CD14-positive monocyte (primary cell): ENCODE measurements around the gene TIMMDC1. TPM values are rescaled to one million over a fixed set of nuclear protein-coding genes. Genes with fewer than 3 reads are reported as not detected.

ENCODE experiments used
- DNase-seq, 3 donors: peaks; one replicate each; pipeline ENCODE4 v3.0.0-alpha.2; 2011 to 2022
- H2AFZ ChIP-seq: 2 replicates; pipeline ENCODE4 v1.6.0; 2012; ENCODE audit warnings: mild to moderate bottlenecking, low read depth, low read length, inconsistent platforms; ENCODE audit not compliant: insufficient read depth, poor library complexity, severe bottlenecking
- H3K27ac ChIP-seq, 2 donors: 1 replicate in 1 of 2; 2 replicates in 1 of 2; pipeline ENCODE4 v1.5.1; 2012 to 2013; ENCODE audit warnings: low read length in 2 of 2, control low read depth in 1 of 2, inconsistent platforms in 1 of 2, low read depth in 1 of 2, mild to moderate bottlenecking in 1 of 2
- H3K27me3 ChIP-seq, 2 donors: one replicate each; pipeline versions ENCODE4 v1.6.0 to v1.6.1; 2011 to 2013; ENCODE audit warnings: low read length in 2 of 2; ENCODE audit not compliant: control insufficient read depth in 2 of 2, insufficient read depth in 2 of 2
- H3K36me3 ChIP-seq, 2 donors: replicated peaks in 1 of 2; 1 replicate in 1 of 2; 2 replicates in 1 of 2; pipeline versions ENCODE4 v1.5.1 to v1.6.1; 2012 to 2013; ENCODE audit warnings: low read length in 2 of 2, control low read depth in 1 of 2, inconsistent platforms in 1 of 2, mild to moderate bottlenecking in 1 of 2; ENCODE audit not compliant: insufficient read depth in 2 of 2, control insufficient read depth in 1 of 2
- H3K4me1 ChIP-seq, 2 donors: 1 replicate in 1 of 2; 2 replicates in 1 of 2; pipeline versions ENCODE4 v1.5.1 to v1.6.1; 2012 to 2013; ENCODE audit warnings: low read length in 2 of 2, control low read depth in 1 of 2, inconsistent platforms in 1 of 2, mild to moderate bottlenecking in 1 of 2, moderate library complexity in 1 of 2; ENCODE audit not compliant: insufficient read depth in 2 of 2, control insufficient read depth in 1 of 2
- H3K4me2 ChIP-seq: replicated peaks from 2 replicates; pipeline ENCODE3; 2012; ENCODE audit warnings: low read length, moderate library complexity, mild to moderate bottlenecking; ENCODE audit not compliant: poor library complexity, severe bottlenecking; ENCODE audit errors: extremely low read depth
- H3K4me3 ChIP-seq, 3 experiments: fragments of 200-600 bp in 1 of 3; sonication (generic) in 1 of 3; replicated peaks in 1 of 3; 1 replicate in 2 of 3; 2 replicates in 1 of 3; pipeline ENCODE4 v1.5.1; 2011 to 2013; ENCODE audit warnings: low read length in 3 of 3, mild to moderate bottlenecking in 3 of 3, control low read depth in 2 of 3, low read depth in 2 of 3, inconsistent platforms in 1 of 3, moderate library complexity in 1 of 3
- H3K79me2 ChIP-seq: 2 replicates; pipeline ENCODE4 v1.6.0; 2012; ENCODE audit warnings: mild to moderate bottlenecking, control low read depth, inconsistent platforms, low read length, moderate library complexity; ENCODE audit not compliant: insufficient read depth
- H3K9ac ChIP-seq: 2 replicates; pipeline ENCODE4 v1.6.0; 2017; ENCODE audit warnings: low read length, mild to moderate bottlenecking; ENCODE audit not compliant: insufficient read depth, poor library complexity, severe bottlenecking
- H3K9me3 ChIP-seq, 2 donors: replicated peaks in 1 of 2; 1 replicate in 1 of 2; 2 replicates in 1 of 2; pipeline versions ENCODE4 v1.5.1 to v1.6.1; 2012 to 2013; ENCODE audit warnings: low read length in 2 of 2, control low read depth in 1 of 2; ENCODE audit not compliant: control insufficient read depth in 1 of 2, insufficient read depth in 1 of 2
- H4K20me1 ChIP-seq: 2 replicates; pipeline ENCODE4 v1.6.0; 2012; ENCODE audit warnings: mild to moderate bottlenecking, low read length, control low read depth, moderate library complexity; ENCODE audit not compliant: insufficient read depth
- H3K27ac Mint-ChIP-seq, 7 donors: one replicate each; pipeline ENCODE4 v1.8.0; 2020; ENCODE audit warnings: mild to moderate bottlenecking in 7 of 7, mixed read lengths in 7 of 7, moderate library complexity in 6 of 7, inconsistent platforms in 2 of 7
- H3K27me3 Mint-ChIP-seq, 3 donors: one replicate each; pipeline ENCODE4 v1.8.0; 2021 to 2022; ENCODE audit warnings: low read depth in 3 of 3, mild to moderate bottlenecking in 3 of 3, mixed read lengths in 3 of 3, moderate library complexity in 3 of 3, inconsistent platforms in 1 of 3
- H3K36me3 Mint-ChIP-seq, 2 donors: one replicate each; pipeline ENCODE4 v1.8.0; 2020; ENCODE audit warnings: mixed read lengths in 2 of 2, inconsistent platforms in 1 of 2, mild to moderate bottlenecking in 1 of 2
- H3K4me1 Mint-ChIP-seq: one replicate; pipeline ENCODE4 v1.8.0; 2020; ENCODE audit warnings: mild to moderate bottlenecking, mixed read lengths
- H3K4me3 Mint-ChIP-seq, 2 donors: one replicate each; pipeline ENCODE4 v1.8.0; 2020; ENCODE audit warnings: mild to moderate bottlenecking in 2 of 2, mixed read lengths in 2 of 2, moderate library complexity in 1 of 2
- H3K9me3 Mint-ChIP-seq, 7 donors: one replicate each; pipeline ENCODE4 v1.8.0; 2020 to 2022; ENCODE audit warnings: mixed read lengths in 7 of 7, mild to moderate bottlenecking in 6 of 7, moderate library complexity in 6 of 7, inconsistent platforms in 2 of 7
- WGBS: methylation state at CpG from one replicate; pipeline ENCODE4 v1.1.5; 2013; ENCODE audit warnings: missing lambda C conversion rate; ENCODE audit not compliant: insufficient coverage; 5-methylcytosine and 5-hydroxymethylcytosine counted together
- intact Hi-C, 2 donors: fragments of 100-400 bp; cut with micrococcal nuclease; formaldehyde crosslinking; loops; one replicate each; pipeline versions ENCODE4 v1.15.0 to v1.15.1; 2023
- polyA plus RNA-seq, 3 donors: library from polyadenylated mRNA; depleted of rRNA in 1 of 3; unstranded in 2 of 3; stranded (reverse) in 1 of 3; fragments of 300-500 nt in 2 of 3; fragments of >200 nt in 1 of 3; fragmentation: Illumina TruSeq in 2 of 3; gene quantifications; 1 replicate in 2 of 3; 2 replicates in 1 of 3; pipeline ENCODE4 v1.2.3, GENCODE V29; 2012 to 2021
- TF ChIP-seq, protein P1 (sequence below): fragments of 200-600 bp; IDR thresholded peaks from one replicate; pipeline ENCODE4 v1.8.0; 2022; ENCODE audit warnings: antibody characterized with exemption, mild to moderate bottlenecking

Gene TIMMDC1
- polyA plus RNA-seq, 3 donors: 34.1 to 81.1 (median 78.2) TPM

DNA sequence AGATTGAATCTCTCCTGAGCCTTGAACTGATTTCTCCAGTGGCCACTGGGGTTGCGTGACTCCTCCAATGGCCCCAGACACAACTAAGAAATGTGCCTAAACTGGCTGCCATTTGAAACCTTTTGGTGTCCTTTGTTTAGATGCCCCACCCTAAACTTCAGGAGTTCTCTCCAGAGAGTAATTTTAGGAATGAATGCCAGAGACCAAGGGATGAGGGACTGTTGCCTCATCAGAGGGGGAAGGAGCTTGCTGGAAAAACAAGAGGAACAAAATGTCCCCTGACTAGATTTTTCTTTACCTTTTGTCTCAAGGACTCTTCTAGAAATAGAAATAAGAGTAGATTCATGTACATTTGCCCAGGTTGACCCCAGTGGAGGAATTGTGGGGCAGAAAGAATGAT is 72.9 kb downstream of the TIMMDC1 start:
- no peak overlapping the region for H3K4me3 ChIP-seq
- no peak overlapping the region for H3K4me3 Mint-ChIP-seq
- no peaks in the 10 kb centered on the region for H3K36me3 ChIP-seq
- peaks cover 30% of the 10 kb centered on the region for H3K4me1 Mint-ChIP-seq
- H3K36me3 Mint-ChIP-seq: no peaks in the 10 kb centered on the region
- no peak overlapping the region for H2AFZ ChIP-seq
- peaks cover 30 to 31% of the 10 kb centered on the region in 2 donors for H3K4me1 ChIP-seq
- no peaks in the 10 kb centered on the region for H3K9me3 Mint-ChIP-seq
- H3K27me3 Mint-ChIP-seq: peaks cover 0 to 2% (median 0%) of the 10 kb centered on the region in 3 donors
- no peak overlapping the region for H3K9ac ChIP-seq
- H3K27ac ChIP-seq: peak overlapping the region; percentile 83 to 88
- 86% methylated on average over 1 of the region's 1 CpG for WGBS
- intact Hi-C loops: no loop called here
- H3K27me3 ChIP-seq: no peaks in the 10 kb centered on the region
- H4K20me1 ChIP-seq: no peaks in the 10 kb centered on the region
- DNase-seq: no peak
- TF ChIP-seq, protein P1, sequence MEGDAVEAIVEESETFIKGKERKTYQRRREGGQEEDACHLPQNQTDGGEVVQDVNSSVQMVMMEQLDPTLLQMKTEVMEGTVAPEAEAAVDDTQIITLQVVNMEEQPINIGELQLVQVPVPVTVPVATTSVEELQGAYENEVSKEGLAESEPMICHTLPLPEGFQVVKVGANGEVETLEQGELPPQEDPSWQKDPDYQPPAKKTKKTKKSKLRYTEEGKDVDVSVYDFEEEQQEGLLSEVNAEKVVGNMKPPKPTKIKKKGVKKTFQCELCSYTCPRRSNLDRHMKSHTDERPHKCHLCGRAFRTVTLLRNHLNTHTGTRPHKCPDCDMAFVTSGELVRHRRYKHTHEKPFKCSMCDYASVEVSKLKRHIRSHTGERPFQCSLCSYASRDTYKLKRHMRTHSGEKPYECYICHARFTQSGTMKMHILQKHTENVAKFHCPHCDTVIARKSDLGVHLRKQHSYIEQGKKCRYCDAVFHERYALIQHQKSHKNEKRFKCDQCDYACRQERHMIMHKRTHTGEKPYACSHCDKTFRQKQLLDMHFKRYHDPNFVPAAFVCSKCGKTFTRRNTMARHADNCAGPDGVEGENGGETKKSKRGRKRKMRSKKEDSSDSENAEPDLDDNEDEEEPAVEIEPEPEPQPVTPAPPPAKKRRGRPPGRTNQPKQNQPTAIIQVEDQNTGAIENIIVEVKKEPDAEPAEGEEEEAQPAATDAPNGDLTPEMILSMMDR: no peak
- H3K9me3 ChIP-seq: no peaks in the 10 kb centered on the region
- H3K27ac Mint-ChIP-seq: peak overlapping the region; percentile 94 to 97 (median 97)
- no peaks in the 10 kb centered on the region for H3K79me2 ChIP-seq
- peak overlapping the region; percentile 37 for H3K4me2 ChIP-seq

DNA sequence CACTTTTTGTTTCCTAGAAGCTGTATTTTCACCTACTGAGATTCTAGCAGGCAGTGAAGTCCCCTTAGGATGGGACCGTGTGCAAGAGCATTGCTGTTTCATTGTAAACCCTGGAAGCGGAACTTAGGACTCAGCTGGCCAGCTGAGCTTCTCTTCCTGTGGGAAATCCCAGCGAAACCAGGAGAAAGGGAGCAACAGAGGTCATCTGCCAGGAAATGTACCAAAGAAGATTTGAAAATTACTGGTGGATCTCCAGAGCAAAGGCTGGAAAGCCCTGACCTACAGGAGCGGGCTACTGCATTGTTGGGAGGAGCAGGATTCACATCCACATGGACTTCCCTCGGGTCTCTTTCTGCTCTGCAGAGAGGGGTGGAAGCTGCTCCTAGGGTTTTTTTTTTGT is 73.3 kb downstream of the TIMMDC1 start:
- no peak overlapping the region for H3K4me3 Mint-ChIP-seq
- TF ChIP-seq, protein P1: no peak
- H3K4me1 ChIP-seq: peaks cover 30 to 31% of the 10 kb centered on the region in 2 donors
- H3K9ac ChIP-seq: no peak overlapping the region
- peak overlapping the region in 6 of 7 donors; percentile 30 to 97 (median 96) for H3K27ac Mint-ChIP-seq
- WGBS: 93% methylated on average over 5 of the region's 5 CpGs
- H3K79me2 ChIP-seq: no peaks in the 10 kb centered on the region
- no peaks in the 10 kb centered on the region for H3K36me3 Mint-ChIP-seq
- H3K27me3 Mint-ChIP-seq: peaks cover 0 to 2% (median 0%) of the 10 kb centered on the region in 3 donors
- H3K4me3 ChIP-seq: no peak overlapping the region
- peak overlapping the region in 1 of 2 donors; percentile 83 for H3K27ac ChIP-seq
- peaks cover 30% of the 10 kb centered on the region for H3K4me1 Mint-ChIP-seq
- H3K9me3 ChIP-seq: no peaks in the 10 kb centered on the region
- no peaks in the 10 kb centered on the region for H4K20me1 ChIP-seq
- H3K4me2 ChIP-seq: no peak overlapping the region
- DNase-seq: no peak
- no peaks in the 10 kb centered on the region for H3K9me3 Mint-ChIP-seq
- no peaks in the 10 kb centered on the region for H3K36me3 ChIP-seq
- H2AFZ ChIP-seq: no peak overlapping the region
- H3K27me3 ChIP-seq: no peaks in the 10 kb centered on the region
- intact Hi-C loops: no loop called here

Other genes with a start within 250 kb of the TIMMDC1 start
- gene ARHGAP31, start 204.2 kb upstream of the TIMMDC1 start, polyA plus RNA-seq: 1 to 10 TPM; 4.7 to 9.8 (median 7.6) TPM
- gene TMEM39A, start 34.9 kb upstream of the TIMMDC1 start, polyA plus RNA-seq: 10 to 100 TPM in 2 of 3 donors, 1 to 10 TPM in 1; 9.6 to 12.2 (median 11.6) TPM
- gene POGLUT1, start 29.6 kb upstream of the TIMMDC1 start, polyA plus RNA-seq: 10 to 100 TPM; 10.1 to 34.8 (median 30.3) TPM
- gene CD80, start 61.1 kb downstream of the TIMMDC1 start, polyA plus RNA-seq: under 1 TPM; 0.47 to 0.87 (median 0.47) TPM
- 10 to 100 TPM; 10.6 to 37.8 (median 31.5) TPM for gene ADPRH, start 80.9 kb downstream of the TIMMDC1 start, polyA plus RNA-seq
- under 1 TPM in 1 of 3 donors, not detected in 2; 0.36 TPM for gene PLA1A, start 99.3 kb downstream of the TIMMDC1 start, polyA plus RNA-seq
- gene POPDC2, start 162.0 kb downstream of the TIMMDC1 start, polyA plus RNA-seq: 1 to 10 TPM in 1 of 3 donors, under 1 TPM in 2; 0.58 to 6.7 (median 0.63) TPM
- gene COX17, start 178.9 kb downstream of the TIMMDC1 start, polyA plus RNA-seq: 10 to 100 TPM; 23.0 to 83.6 (median 81.6) TPM
- under 1 TPM in 1 of 3 donors, not detected in 2; 0.14 TPM for gene CFAP91, start 204.5 kb downstream of the TIMMDC1 start, polyA plus RNA-seq